H1 (cell line): ENCODE measurements around the gene B4GALT5. TPM values are rescaled to one million over a fixed set of nuclear protein-coding genes. Genes with fewer than 3 reads are reported as not detected.

Experiments
- ATF2 ChIP-seq: IDR thresholded peaks from 2 replicates; pipeline ENCODE4 v1.6.1; 2012; ENCODE audit warnings: low read length, inconsistent platforms
- ATF3 ChIP-seq: IDR thresholded peaks from 2 replicates; pipeline ENCODE4 v1.6.1; 2011; ENCODE audit warnings: low read depth, mild to moderate bottlenecking, low read length; ENCODE audit not compliant: insufficient read depth
- CBX5 ChIP-seq: fragments of 300-800, 300-1000 bp; sonication (generic); IDR thresholded peaks from 2 replicates; pipeline ENCODE4 v1.7.1; 2016; ENCODE audit warnings: antibody characterized with exemption, low read length, low read depth
- EZH2 ChIP-seq: fragments of 200-600 bp; sonication (generic); IDR thresholded peaks from 2 replicates; pipeline ENCODE4 v1.7.1; 2012; ENCODE audit warnings: low read depth, mild to moderate bottlenecking, moderate library complexity, low read length, inconsistent platforms; ENCODE audit not compliant: severe bottlenecking
- FOSL1 ChIP-seq: IDR thresholded peaks from 2 replicates; pipeline ENCODE4 v1.6.1; 2011; ENCODE audit warnings: mild to moderate bottlenecking, low read depth, low read length, moderate library complexity; ENCODE audit not compliant: insufficient read depth
- GABPA ChIP-seq: IDR thresholded peaks from 2 replicates; pipeline ENCODE4 v1.6.1; 2011; ENCODE audit warnings: mild to moderate bottlenecking, low read length, moderate library complexity, borderline replicate concordance; ENCODE audit not compliant: insufficient read depth
- GTF2F1 ChIP-seq: IDR thresholded peaks from 2 replicates; pipeline ENCODE4 v1.6.1; 2012; ENCODE audit warnings: low read depth, low read length, improper control_type of control experiment, borderline replicate concordance
- HDAC6 ChIP-seq: IDR thresholded peaks from one replicate; pipeline ENCODE4 v1.7.1; 2012; ENCODE audit warnings: low read depth, mild to moderate bottlenecking, inconsistent platforms, low read length, moderate library complexity
- MAFK ChIP-seq: IDR thresholded peaks from 2 replicates; pipeline ENCODE4 v1.6.1; 2012; ENCODE audit warnings: low read depth, mild to moderate bottlenecking, improper control_type of control experiment, low read length
- NRF1 ChIP-seq: IDR thresholded peaks from 2 replicates; pipeline ENCODE4 v1.6.1; 2011; ENCODE audit warnings: mild to moderate bottlenecking, low read depth, low read length, improper control_type of control experiment
- RNF2 ChIP-seq: fragments of 200-900, 300-1000 bp; sonication (generic); IDR thresholded peaks from 2 replicates; pipeline ENCODE4 v1.7.1; 2016; ENCODE audit warnings: borderline replicate concordance, low read depth, mild to moderate bottlenecking, antibody characterized with exemption, low read length; ENCODE audit not compliant: poor library complexity, severe bottlenecking; ENCODE audit errors: missing control alignments
- RXRA ChIP-seq: IDR thresholded peaks from 2 replicates; pipeline ENCODE4 v1.6.1; 2011; ENCODE audit warnings: low read depth, mild to moderate bottlenecking, low read length, moderate library complexity; ENCODE audit not compliant: insufficient read depth
- SAP30 ChIP-seq: fragments of 300-600 bp; sonication (generic); IDR thresholded peaks from 2 replicates; pipeline ENCODE4 v1.7.1; 2012; ENCODE audit warnings: low read length, moderate library complexity, mild to moderate bottlenecking, inconsistent platforms; ENCODE audit not compliant: insufficient read depth, insufficient replicate concordance
- SIRT6 ChIP-seq: IDR thresholded peaks from one replicate; pipeline ENCODE4 v1.7.1; 2012; ENCODE audit warnings: low read length, inconsistent platforms
- SP4 ChIP-seq: IDR thresholded peaks from 2 replicates; pipeline ENCODE4 v1.6.1; 2012; ENCODE audit warnings: low read length, inconsistent platforms
- SUZ12 ChIP-seq: fragments of 200-600 bp; sonication (generic); IDR thresholded peaks from 2 replicates; pipeline ENCODE4 v1.6.1; 2012; ENCODE audit warnings: mild to moderate bottlenecking, inconsistent platforms, low read length, moderate library complexity, mixed read lengths
- TAF7 ChIP-seq: optimal IDR thresholded peaks from 2 replicates; pipeline ENCODE3; 2011; ENCODE audit warnings: low read depth, mild to moderate bottlenecking, inconsistent platforms, low read length, moderate library complexity, borderline replicate concordance
- TBP ChIP-seq: IDR thresholded peaks from 2 replicates; pipeline ENCODE4 v1.6.1; 2011; ENCODE audit warnings: low read depth, low read length, improper control_type of control experiment
- ZNF274 ChIP-seq: IDR thresholded peaks from 2 replicates; pipeline ENCODE4 v1.7.0; 2012; ENCODE audit warnings: low read length, borderline replicate concordance; ENCODE audit errors: extremely low read depth
- polyA plus RNA-seq, 7 experiments: library from polyadenylated mRNA; depleted of rRNA in 3 of 7; stranded (reverse) in 5 of 7; unstranded in 2 of 7; fragments of >200 nt in 5 of 7; fragments of 200-250 nt in 2 of 7; gene quantifications; 1 replicate in 5 of 7; 2 replicates in 1 of 7; 4 replicates in 1 of 7; pipeline versions ENCODE4 v1.2.1 to v1.2.3, GENCODE V29; 2011 to 2013; ENCODE audit warnings: missing spikeins in 2 of 7, mixed read lengths in 2 of 7
- total RNA-seq: library from RNA; stranded (reverse); fragmentation: NEBNext Ultra II Directional; extraction: Animal tissue kit (Norgen Biotek cat#: 25700); gene quantifications from 2 replicates; pipeline ENCODE4 v1.2.1, GENCODE V29; 2021
- TF ChIP-seq, protein P1 (sequence below): IDR thresholded peaks from 2 replicates; pipeline ENCODE4 v1.6.1; 2012; ENCODE audit warnings: inconsistent platforms

B4GALT5 gene
- total and polyA plus RNA-seq, 2 of the 8 experiments (the other 6 are each of a cell fraction or from before 2014, with no cell fraction given): 46.5 to 75.4 TPM

- TF ChIP-seq, protein P1, sequence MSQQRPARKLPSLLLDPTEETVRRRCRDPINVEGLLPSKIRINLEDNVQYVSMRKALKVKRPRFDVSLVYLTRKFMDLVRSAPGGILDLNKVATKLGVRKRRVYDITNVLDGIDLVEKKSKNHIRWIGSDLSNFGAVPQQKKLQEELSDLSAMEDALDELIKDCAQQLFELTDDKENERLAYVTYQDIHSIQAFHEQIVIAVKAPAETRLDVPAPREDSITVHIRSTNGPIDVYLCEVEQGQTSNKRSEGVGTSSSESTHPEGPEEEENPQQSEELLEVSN: peak; percentile 82
- TF ChIP-seq SP4: peak; percentile 58; the same call in 1 of the 2 replicates
- TF ChIP-seq EZH2: no peak
- TF ChIP-seq CBX5: no peak
- TF ChIP-seq TBP: no peak
- no peak for TF ChIP-seq SAP30
- TF ChIP-seq GTF2F1: no peak
- no peak for TF ChIP-seq MAFK
- TF ChIP-seq ZNF274: no peak
- TF ChIP-seq FOSL1: no peak
- no peak for TF ChIP-seq GABPA
- no peak for TF ChIP-seq SUZ12
- TF ChIP-seq ATF3: peak; percentile 53
- TF ChIP-seq RXRA: no peak
- TF ChIP-seq ATF2: peak; percentile 75
- no peak for TF ChIP-seq RNF2
- TF ChIP-seq TAF7: peak; percentile 93
- TF ChIP-seq NRF1: no peak
- no peak for TF ChIP-seq SIRT6
- no peak for TF ChIP-seq HDAC6
Observed at GRCh38 chr20:49610691-49611538, 102.8 kb downstream of the B4GALT5 start (continued).
